ENCODE results near the gene CCM2.

Gene CCM2

DNA sequence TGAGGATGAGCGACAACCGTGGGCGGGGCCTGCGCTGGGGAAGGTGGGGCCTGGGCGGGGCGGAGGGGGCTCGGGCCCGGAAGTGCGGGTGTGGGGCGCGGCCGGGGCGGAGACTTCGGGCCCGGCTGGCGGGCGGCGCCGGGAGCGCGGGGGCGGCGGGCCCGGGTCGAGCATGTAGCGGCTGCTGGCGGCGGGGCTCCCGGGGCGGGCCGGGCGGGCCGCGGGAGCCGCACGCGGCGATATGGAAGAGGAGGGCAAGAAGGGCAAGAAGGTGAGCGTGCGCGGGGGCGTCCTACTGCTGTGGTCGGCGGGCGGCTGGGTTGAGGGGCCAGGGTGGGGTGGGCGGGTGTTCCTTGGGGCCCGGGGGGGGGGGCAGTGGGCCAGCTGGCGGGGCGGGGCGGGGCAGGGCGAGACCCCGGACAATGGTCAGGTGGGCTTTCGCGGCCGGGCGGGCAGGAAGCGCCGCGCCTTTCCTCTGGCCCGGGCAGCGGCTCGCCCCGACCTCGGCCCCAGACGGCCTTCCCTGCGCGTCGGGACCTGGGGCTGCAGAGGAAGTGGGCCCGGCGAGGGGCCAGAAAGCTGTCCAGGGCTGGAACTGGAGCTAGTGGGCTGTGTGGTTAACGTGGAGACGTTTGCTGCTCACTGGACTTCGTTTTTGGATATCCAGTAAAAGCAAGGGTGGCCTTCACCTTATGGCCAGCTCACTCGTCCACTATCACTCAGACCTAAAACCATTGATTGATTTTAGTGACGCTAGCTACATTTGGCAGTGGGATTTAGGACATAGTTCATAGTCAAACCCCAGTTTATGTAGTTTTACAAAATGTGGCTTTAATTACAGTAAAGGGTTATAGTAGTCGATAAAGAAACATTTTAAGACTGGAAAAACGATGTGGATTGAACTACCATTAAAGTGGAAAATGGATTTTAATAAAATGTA lies at the start of gene CCM2:
Gene CCM2 (plus strand): TSS at position 109 of the 940 bp plus-strand sequence. CDS start 133 bp downstream, at position 242.
- DNase-seq (ENCODE audit: low read depth in 2 of 3, low spot score in 2 of 3) = no peak

DNA sequence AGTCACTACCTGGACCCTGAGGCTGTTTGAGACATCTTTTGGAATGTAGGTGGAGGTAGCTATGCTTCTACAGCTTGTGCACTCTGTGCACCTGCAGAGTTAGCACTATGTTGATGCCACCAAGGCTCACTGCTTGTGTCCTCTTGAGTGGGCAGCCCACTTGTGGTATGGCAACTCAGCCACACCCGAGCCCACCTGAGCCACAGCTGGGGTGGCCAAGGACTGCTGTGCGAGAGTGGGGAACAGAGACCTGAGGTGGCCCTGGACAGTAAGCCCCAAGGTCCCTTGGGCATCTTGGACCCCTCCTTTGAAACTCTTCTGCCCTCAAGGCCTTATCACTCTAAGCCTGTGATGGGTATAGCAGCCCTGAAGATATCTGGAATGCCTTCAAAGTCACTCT lies 46.8 kb upstream of the CCM2 start:
- no peak for DNase-seq (ENCODE audit: low read depth in 2 of 3, low spot score in 2 of 3)

DNA sequence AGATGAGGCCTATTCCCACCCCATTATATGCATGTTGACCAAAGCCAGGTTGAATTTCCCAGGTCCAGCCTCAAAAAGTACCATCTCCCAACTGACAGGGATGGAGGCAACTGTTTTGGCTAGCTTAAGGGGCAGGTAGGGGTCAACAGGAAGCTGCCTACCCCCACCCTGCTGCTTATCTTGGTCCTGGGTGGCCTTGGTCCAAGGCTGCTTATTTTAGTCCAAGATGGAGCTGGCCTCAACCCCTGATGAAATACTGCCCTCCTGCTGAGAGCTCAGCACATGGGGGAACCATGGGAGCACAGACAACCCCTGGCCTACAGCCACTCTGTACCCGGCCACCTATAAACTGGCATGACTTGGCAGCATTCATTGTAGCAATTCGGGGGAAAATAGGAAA lies 44.3 kb upstream of the CCM2 start:
- no peak for DNase-seq (ENCODE audit: low read depth in 2 of 3, low spot score in 2 of 3)

DNA sequence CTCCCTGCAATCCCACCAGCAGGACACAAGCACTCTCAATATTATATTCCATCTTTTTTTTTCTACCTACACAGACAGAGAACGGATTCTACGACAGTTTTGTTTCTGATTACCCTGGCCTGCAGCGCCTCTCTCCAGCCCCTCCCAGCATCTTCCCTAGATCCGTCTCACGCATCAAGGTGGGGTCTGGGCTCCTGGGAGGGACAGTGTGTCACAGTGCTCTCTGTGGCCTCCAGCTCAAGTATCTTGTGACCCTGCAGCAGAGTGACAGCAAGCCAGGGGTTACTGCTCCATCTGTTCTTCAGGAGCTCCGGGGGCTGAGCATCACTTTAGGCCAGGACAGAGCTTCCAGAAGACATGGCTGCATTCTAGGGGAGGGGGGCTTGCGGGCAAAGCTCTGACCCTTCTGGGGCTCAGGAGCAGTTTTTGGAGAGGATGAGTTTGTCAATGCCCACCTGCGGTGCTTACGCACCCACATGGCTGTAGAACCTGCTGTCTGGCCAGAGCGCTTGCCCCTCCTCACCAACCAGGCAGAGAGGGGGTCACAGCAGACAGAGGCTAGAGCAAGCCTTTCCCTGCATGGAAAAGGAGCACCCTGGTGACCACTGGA lies 43.7 kb upstream of the CCM2 start:
- DNase-seq (ENCODE audit: low read depth in 2 of 3, low spot score in 2 of 3) = no peak

DNA sequence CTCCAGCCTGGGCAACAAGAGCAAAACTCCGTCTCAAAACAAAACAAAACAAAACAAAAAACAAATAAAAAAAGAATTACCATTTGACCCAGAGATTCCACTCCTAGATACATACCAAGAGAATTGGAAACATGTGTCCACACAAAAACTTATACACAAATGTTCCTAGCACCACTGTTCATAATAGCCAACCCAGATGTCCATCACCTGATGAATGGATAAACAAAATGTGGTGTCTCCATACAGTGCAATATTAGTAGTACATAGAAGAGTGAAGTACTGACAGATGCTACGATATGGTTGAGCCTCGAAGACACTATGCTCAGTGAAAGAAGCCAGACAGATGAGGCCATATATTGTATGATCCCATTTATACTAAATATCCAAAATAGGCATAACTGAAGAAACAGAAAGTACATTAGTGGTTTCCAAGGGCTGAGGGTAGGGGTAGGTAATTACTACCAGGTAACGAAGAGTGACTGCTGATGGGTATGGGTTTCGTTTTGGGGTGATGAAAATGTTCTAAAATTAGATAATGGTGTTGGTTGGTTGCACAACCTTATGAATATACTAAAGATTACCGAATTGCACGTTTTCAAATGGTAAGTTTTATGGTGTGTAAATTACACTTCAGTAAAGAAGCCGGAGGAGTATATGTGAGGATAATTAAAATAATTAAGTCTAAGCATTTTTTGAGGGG lies 41.2 kb upstream of the CCM2 start:
- DNase-seq (ENCODE audit: low read depth in 2 of 3, low spot score in 2 of 3) = no peak

DNA sequence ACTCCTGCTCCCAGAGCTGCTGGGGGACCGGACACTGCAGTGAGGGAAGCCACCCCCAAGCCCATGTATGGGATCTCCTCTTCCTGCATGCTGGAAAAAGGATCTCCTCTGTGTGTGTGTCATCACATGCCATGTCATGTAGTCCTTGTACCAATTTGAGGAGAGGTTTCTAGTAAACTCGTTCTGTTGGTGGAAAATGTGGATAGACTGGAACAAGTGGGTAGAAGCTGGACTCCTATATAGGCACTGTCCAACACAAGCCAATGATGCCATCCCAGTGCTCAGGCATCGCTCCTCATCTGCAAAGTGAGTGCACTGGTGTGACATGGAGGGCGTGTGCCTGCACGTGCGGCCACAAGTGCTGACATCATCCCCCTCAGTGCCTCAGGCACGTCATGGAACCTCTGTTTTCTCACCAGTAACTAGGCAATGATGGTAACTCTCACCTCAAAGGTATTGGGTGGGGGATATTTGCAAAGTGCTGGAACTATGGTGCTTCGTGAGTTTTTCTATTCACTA lies 40.5 kb upstream of the CCM2 start:
- DNase-seq (ENCODE audit: low read depth in 2 of 3, low spot score in 2 of 3) = no peak

DNA sequence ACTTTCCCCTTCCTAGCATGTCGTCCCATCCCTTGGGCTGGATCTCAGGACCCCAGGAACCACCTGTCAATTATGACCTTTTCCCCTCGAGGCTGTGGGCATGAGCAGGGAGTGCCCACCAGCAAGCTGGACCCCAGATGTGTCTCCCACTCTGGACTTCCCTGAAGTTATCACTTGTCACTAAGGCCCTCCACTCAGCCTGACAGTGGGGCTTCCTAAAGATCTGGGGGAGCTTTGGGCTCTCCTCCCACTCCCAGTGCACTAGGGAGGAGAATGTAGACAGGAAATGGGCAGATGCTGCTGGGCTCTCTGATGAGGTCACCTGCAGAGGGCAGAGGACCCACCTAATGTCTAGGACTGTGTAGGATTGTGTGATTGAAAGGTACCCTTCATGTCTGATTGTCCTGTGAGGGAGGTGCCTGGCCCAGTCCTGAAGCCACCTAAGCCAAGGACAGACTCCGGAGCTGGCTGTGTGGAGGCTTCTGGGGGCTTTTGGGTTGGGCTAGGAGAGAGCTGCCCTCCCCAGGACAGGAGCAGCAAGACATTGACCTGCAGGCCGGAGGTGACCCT lies 39.9 kb upstream of the CCM2 start:
- DNase-seq (ENCODE audit: low read depth in 2 of 3, low spot score in 2 of 3) = no peak

DNA sequence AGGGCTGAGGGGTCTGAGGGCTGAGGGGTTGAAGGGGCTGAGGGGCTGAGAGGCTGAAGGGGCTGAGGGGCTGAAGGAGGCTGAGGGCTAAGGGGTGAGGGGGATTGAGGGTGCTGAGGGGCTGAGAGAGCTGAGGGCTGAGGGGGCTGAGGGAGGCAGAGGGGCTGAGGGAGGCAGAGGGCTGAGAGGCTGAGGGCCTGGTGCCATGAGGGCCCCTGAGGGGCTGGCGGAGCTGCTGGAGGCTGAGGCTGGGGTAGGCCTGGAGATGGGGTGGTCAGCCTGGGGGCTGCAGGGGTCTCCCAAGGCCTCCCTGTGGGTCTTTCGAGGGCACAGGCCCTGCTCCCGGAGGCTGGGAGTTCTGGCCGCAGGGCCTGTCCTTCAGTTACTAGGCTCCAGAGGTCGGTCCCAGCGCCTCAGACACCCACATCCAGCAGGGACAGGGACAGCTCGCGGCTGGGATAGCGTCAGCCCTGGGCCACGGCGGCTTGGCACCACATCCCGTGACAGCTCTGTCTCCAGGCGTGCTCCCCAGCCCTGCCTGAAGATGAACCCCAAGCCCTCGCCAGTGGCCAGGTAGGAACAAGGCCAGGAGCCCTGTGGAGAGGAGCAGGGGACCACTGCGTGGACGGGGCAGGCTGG lies 38.0 kb upstream of the CCM2 start:
- DNase-seq (ENCODE audit: low read depth in 2 of 3, low spot score in 2 of 3) = no peak

DNA sequence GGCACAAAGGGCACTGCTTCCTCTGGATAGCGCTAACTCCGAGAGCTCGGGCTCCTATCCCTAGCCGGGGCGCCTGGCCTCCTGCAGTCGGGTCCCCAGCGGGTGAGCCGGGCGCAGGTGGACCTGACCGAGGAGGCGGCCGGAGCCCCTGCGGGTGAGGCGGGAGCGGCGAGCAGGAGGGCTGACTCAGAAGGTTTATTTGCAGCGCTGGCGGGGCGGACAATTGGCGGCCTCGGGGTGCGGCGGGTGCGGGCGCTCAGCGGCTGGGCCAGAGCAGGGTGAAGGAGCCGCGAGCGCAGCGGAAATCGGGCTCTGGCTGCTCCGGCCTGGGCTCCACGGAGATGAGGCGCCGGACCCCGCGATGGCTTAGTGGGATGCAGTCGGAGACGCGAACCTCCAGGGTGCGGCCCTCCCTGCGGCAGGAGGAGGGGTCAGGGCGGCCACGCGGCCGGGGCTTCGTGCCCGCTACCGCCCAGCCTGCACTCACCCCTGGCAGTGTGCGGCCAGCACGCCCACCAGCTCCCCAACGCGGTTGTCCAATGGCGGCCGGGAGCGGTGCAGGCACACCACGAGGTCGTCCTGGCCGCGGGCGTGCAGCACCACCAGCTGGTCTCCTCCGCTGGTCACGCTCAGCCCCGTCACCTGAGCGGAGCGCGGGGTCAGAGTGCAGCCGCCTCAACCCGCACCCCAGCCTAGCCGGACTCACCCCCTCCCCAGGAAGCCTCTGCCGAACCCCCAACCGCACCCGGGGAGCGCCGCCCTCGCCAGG lies 37.3 kb upstream of the CCM2 start:
- DNase-seq (ENCODE audit: low read depth in 2 of 3, low spot score in 2 of 3) = no peak

DNA sequence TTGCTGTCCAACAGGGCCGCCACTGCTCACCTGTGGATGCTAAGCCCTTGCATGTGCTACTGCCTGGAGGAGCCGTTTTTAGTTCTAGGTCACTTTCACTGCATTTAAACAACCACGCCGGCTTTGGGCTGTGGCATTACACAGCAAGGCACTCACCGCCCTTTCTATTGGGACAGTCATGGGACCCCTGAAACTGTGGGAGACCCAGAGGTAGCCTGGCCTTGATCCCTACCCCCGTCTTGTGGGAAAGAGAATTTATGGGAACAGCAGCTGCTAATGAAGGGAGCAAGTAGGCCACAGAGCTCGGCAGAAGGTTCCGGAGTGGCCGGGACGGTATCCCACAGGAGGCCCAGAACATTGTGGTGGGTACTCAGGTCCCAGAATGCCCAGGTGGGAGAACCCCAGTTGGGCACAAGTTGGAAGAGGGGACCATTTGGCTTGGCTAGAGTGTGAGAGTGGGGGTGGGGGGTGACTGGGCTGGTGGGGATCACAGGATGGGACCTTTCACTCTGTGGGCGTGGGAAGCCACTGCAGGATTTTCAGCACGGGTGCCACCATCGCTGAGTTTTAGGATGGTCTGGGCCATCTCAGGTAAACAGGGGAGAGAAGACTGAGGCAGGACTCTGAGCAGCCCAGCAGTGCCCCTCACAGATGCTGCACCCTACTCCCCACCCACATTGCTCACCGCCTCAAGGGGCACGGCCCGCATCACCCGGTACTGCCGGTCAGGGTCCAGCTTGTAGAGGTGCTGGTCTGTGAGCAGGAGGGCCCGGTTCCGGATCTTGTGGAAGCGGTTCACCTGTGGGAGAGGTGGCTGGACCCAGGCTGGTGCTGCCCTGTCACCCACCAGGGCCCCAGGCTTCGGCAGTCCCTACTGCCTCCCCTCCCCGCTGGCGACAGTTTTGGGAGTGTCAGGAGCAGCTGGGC lies 36.4 kb upstream of the CCM2 start:
- no peak for DNase-seq (ENCODE audit: low read depth in 2 of 3, low spot score in 2 of 3)

DNA sequence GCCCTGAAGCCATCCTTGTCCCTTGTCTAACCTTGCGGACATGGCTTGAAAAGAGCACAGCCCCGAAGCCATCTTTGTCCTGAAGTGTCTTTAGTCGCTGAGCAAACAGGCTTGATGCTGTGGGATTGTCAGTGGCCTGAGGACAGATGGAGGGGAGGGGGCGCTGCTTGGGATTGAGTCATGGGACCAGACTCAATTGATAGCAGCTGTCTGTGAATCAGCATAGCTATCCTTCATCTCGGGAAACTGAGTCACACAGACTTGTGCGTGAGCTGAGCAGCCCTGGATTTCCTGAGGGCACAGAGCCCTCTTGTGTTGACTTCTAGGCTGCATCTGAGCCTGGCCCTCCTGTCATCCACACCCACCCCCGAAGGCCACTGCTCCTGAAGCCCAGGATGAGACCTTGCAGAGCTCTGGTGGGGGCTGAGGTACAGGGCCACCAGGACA lies 35.6 kb upstream of the CCM2 start:
- no peak for DNase-seq (ENCODE audit: low read depth in 2 of 3, low spot score in 2 of 3)

DNA sequence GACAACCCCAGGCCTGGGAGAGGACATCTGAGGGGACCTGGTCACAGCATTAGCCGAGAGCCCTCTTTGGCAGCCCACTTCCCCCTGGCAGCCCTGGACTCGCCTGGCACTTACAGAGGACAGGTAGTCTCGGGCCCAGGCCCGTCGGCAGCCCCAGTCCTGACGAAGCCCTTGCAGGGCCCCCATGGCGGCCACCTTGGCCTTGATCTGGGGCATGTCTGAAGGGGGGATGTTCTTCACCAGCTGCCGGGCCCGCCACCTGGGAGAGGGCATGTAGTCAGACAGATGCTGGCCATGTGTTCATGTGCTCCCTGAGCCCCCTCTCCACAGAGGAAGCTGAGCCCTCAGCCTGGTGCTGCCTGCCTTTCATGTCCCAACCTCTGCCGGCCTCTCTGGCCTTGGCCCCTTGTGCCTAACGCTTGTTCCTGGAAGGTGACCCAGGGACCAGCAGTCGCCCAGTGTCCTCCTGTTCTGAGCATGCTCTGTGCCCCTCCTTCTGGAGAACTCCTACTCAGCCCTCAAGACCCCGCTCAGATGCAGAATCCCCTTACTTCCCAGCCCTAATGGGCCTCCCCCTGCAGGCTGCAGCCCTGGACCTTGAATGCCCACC lies 35.1 kb upstream of the CCM2 start:
- DNase-seq (ENCODE audit: low read depth in 2 of 3, low spot score in 2 of 3) = no peak

DNA sequence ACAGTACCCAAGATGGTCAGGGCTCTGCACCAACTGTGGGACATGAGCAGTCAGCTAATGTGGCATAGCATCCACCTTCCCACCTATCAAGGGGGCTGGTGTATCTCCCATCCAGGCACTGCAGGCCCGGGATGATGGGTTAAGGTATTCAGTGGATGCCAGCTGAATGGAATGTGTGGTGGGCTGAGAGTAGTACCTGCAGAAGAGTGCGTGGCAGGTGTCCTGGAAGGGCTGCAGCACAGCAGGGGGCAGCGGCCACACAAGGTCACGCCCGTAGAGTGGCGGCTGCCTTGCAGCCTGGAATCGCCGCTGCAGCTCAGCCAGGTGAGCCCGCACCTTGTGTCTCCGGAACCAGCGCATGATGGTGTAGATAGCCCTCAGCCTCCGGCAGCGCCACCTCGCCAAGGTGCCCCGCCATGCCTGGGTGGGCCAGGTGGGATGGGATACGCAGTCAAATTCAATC lies 34.5 kb upstream of the CCM2 start:
- no peak for DNase-seq (ENCODE audit: low read depth in 2 of 3, low spot score in 2 of 3)

DNA sequence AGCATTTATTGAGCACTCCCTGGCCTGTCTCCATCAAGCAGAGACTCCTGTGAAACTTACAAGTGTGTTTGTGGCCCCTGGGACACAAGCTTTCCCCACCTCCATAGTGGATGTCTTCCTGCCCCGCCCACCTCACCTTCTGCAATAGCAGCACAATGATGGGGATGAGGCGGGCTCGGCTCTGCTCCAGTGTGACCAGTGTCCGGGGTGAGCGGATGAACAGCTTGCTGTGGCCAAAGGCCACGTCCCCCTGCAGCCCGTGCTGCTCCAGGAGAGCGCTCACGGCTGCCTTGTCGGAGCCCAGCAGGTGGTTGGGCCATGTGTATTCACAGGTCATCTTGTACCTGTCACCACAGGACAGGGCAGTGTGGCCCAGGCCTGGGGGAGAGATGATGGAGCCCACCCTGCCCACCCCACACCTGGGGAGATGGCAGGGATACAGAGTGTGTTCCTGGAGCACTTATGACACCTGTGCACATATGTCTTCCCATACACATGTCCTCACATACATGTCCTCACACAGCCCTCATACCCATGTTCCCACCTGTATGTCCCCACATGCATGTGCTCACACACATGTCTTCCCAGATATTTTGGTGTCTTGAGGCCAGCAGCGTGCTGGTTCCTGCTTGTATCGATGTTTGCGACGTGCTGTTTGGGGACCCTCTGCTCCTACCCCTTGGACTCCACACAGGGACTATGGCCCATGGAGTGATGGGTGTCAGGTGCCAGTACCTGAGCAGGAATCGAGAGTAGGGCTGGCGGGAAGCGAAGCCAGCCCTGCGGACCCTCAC lies 33.9 kb upstream of the CCM2 start:
- no peak for DNase-seq (ENCODE audit: low read depth in 2 of 3, low spot score in 2 of 3)

DNA sequence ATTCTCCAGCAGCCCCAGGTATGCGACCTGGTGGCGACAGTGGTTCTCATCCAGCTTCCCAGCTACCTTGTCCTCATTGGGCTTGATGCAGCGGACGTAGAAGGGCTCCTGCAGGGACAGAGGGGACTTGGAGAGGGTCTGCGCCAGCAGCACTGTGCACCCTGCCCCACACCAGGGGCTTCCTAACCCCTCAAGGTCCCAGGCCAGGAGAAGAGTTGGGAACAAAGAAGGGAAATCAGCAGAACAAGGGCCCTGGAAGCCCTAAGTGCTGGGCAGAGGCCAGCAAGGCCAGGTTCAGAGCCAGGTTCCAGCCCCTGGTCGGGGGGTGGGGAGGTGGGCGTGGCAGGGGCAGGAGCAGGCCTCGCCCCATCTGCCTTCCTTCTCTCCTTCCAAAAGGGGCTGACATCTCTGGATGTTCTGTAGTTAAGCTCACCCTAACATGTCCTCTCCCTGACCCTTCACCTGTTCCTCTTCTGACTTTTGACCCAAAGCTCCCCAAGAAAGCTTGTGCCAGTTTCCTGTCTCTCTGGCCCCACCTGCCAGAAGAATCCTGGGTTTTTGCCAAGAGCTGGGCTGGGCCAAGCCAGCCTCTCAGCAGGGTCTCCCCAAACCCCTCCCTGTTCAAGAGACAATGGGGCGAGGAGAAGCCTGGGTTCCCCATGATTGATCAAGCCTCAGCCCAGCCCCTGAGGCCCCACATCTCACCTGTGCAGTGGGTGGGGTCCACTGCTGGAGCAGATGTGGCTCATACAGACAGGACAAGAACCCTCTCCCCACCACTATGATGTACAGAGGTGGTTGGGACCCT lies 33.1 kb upstream of the CCM2 start:
- no peak for DNase-seq (ENCODE audit: low read depth in 2 of 3, low spot score in 2 of 3)

DNA sequence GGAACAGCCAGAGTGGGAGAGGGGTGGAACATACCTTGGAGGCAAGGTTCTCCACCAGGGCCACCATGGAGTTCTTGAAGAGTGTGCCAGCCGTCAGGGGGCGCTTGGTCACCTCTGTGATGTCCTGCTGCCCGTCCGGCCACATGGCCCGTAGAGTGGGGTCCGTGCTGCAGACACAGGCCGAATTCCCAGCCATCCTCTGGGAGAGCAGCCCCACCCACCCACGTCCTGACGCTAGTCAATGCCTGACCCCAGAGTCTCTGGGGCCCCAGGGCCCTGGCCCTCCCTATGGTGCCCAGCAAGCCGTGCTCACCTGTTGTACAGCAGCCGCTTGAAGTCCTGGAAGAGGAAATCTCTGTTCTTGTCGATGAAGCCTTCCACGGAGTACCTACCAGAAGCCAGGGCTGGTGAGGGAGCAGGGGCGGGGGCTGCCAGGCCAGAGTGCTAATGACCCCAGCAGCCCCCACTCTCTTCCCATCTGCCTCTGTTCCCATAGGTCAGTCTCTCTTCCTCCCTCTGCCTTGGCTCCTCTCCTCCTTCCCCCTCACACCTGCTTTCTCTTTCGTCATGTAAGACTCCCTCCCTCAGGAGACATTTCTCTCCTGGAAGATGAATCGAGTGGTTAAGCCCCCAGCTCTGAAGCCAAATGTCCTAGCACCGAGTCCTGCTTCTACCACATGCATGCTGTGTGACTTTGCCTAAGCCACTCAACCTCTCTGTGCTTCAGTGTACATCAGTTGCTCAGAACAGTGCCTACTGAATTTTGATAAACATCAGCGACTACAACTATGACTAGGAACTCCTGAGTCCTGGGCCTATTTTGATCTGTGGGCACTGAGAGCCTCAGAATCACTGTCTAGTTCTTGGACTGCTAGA lies 32.2 kb upstream of the CCM2 start:
- DNase-seq (ENCODE audit: low read depth in 2 of 3, low spot score in 2 of 3) = no peak

Measured in activated CD8-positive, alpha-beta memory T cell treated with anti-CD3 and anti-CD28 coated beads for 48 hours (primary cell).